Activated T-cell treated with anti-CD3 and anti-CD28 coated beads, Interleukin-2, amount 50 U/mL, for 48 hours (primary cell): ENCODE results near the gene NUP210.
A peak's percentile ranks its signal among the peaks of the same experiment; 100 is the strongest.
"Not testable (repeated sequence)": the region's sequence is repeated elsewhere in the genome, so short reads cannot be mapped to it uniquely, and the experiment has no call there.

ENCODE experiments used
- DNase-seq, 2 experiments: peaks; one replicate each; pipeline ENCODE4 v3.0.0-alpha.2; 2020

The NUP210 gene

GRCh38 chr3:13420045-13420830, at the start of gene NUP210:
TSS of gene NUP210 (minus strand) at chr3:13420322. CDS start at chr3:13420226, 96 bp downstream.
- peak; percentile 75 to 83 for DNase-seq

GRCh38 chr3:13466781-13467180, 46.7 kb upstream of the NUP210 start:
- no peak for DNase-seq

GRCh38 chr3:13465236-13465873, 45.2 kb upstream of the NUP210 start:
- DNase-seq, result no peak

GRCh38 chr3:13463618-13464400, 43.7 kb upstream of the NUP210 start:
- DNase-seq, result no peak

- DNase-seq, result no peak
These were observed 42.7 kb upstream of the NUP210 start for GRCh38 chr3:13462822-13463221.

GRCh38 chr3:13462125-13462629, 42.1 kb upstream of the NUP210 start:
- DNase-seq, result no peak

- peak; percentile 87 for DNase-seq
These were observed 41.3 kb upstream of the NUP210 start for GRCh38 chr3:13461169-13462124.

- no peak for DNase-seq
These were observed 40.2 kb upstream of the NUP210 start for GRCh38 chr3:13460341-13460736.

GRCh38 chr3:13459605-13460340, 39.7 kb upstream of the NUP210 start:
- no peak for DNase-seq

GRCh38 chr3:13457593-13457992, 37.5 kb upstream of the NUP210 start:
- no peak for DNase-seq

GRCh38 chr3:13455644-13456043, 35.5 kb upstream of the NUP210 start:
- no peak for DNase-seq

- DNase-seq, result peak; percentile 43 to 46
These were observed 32.6 kb upstream of the NUP210 start for GRCh38 chr3:13452490-13453335.

GRCh38 chr3:13451301-13451673, 31.2 kb upstream of the NUP210 start:
- DNase-seq, result peak in 1 of 2 experiments; percentile 64

- not testable (repeated sequence) for DNase-seq
These were observed 22.8 kb upstream of the NUP210 start for GRCh38 chr3:13442882-13443281.

GRCh38 chr3:13440204-13440817, 20.2 kb upstream of the NUP210 start:
- DNase-seq, result no peak

- not testable (repeated sequence) for DNase-seq
These were observed 16.1 kb upstream of the NUP210 start for GRCh38 chr3:13436213-13436612.

GRCh38 chr3:13433912-13434311, 13.8 kb upstream of the NUP210 start:
- DNase-seq, result no peak

GRCh38 chr3:13432093-13432492, 12.0 kb upstream of the NUP210 start:
- no peak for DNase-seq

- DNase-seq, result not testable (repeated sequence)
These were observed 10.3 kb upstream of the NUP210 start for GRCh38 chr3:13430411-13430875.
